ENCODE measurements around the gene MAD1L1. TPM values are rescaled to one million over a fixed set of nuclear protein-coding genes. Genes with fewer than 3 reads are reported as not detected.

Gene MAD1L1
- total and polyA plus RNA-seq, 2 of the 13 experiments (the other 11 are each of a cell fraction or from before 2014, with no cell fraction given), result 17.4 to 64.7 TPM

DNA sequence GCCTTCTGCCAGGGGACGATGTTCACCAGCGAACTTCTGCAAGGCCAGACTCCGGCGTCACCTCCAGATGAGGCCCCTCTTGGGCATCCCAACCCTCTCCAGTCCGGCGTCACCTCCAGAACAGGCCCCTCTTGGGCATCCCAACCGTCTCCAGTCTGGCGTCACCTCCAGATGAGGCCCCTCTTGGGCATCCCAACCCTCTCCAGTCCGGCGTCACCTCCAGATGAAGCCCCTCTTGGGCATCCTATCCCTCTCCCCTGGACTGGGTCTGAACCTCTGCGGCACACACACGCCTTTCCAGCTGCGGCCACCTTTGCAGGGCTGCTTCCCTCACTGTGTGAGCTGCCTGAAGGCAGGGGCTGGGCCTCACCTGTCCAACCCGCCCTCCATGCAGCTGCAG lies 321.2 kb downstream of the MAD1L1 start:
- intact Hi-C loops (cut with micrococcal nuclease; ENCODE audit: unreplicated experiment) (no loop called here), in situ Hi-C loops (cut with HindIII; ENCODE audit: extremely low pct_ligation_motif_present, low pct_unique_long_range_greater_than_20kb) (no loop called here)
- Histone ChIP-seq H3K9me3 (ENCODE audit: low read length) (no peaks in the 10 kb centered on the region), H3K27me3 (ENCODE audit: control insufficient read depth in 1 of 2, insufficient read depth in 2 of 2, low read length in 2 of 2) (no peaks in the 10 kb centered on the region), H3K27ac (ENCODE audit: extremely low read length, insufficient read depth, low read length) (no peak overlapping the region), H3K4me3 (replicated peaks in 1 of 3; ENCODE audit: insufficient read depth in 1 of 3, low read depth in 2 of 3, low read length in 3 of 3) (no peak overlapping the region), H3K36me3 (replicated peaks in 1 of 2; ENCODE audit: control insufficient read depth in 1 of 2, insufficient read depth in 2 of 2, low read length in 2 of 2) (peaks cover 2 to 3% of the 10 kb centered on the region in 2 experiments; a peak in 1 of 5 replicates), H3K79me2 (ENCODE audit: insufficient read depth, low read length) (no peaks in the 10 kb centered on the region), H4K20me1 (ENCODE audit: insufficient read depth, low read length) (no peaks in the 10 kb centered on the region), H3K9ac (ENCODE audit: insufficient read depth, low read depth, low read length) (no peak overlapping the region), H2AFZ (ENCODE audit: low read length) (no peak overlapping the region), H3K4me2 (ENCODE audit: low read depth, low read length) (no peak overlapping the region), H3K4me1 (ENCODE audit: insufficient read depth, low read length) (no peaks in the 10 kb centered on the region)
- CTCF ChIA-PET (ENCODE audit: low intra/inter-chr PET ratio, low total read pairs), result no interaction called here
- POLR2A ChIA-PET, result no interaction called here
- FAIRE-seq (no peak), DNase-seq (ENCODE audit: low spot score) (no peak), ATAC-seq (no peak)
- WGBS (ENCODE audit: low lambda C conversion rate), result 92% methylated on average over 14 of the region's 14 CpGs
- no TSS peak for BruUV-seq (replicated peaks)
- TF ChIP-seq NFKB2 (CRISPR knock-in tag; IDR thresholded peaks at IDR 0.05; ENCODE audit: borderline replicate concordance) (no peak), ISX (CRISPR knock-in tag; conservative IDR thresholded peaks at IDR 0.05) (no peak), ZNF510 (CRISPR knock-in tag; IDR thresholded peaks at IDR 0.05; ENCODE audit: low read depth) (no peak), SAFB2 (CRISPR knock-in tag; IDR thresholded peaks at IDR 0.05; ENCODE audit: borderline replicate concordance, low read depth) (no peak), NFIC (IDR thresholded peaks at IDR 0.05; ENCODE audit: low read length) (no peak), ZZZ3 (CRISPR knock-in tag; IDR thresholded peaks at IDR 0.05; ENCODE audit: borderline replicate concordance) (no peak), ZNF10 (CRISPR knock-in tag; IDR thresholded peaks at IDR 0.05; ENCODE audit: borderline replicate concordance, low read depth) (no peak), HOXD1 (CRISPR knock-in tag; IDR thresholded peaks at IDR 0.05) (no peak), ZBTB33 (CRISPR knock-in tag; IDR thresholded peaks at IDR 0.05) (no peak), GLMP (CRISPR knock-in tag; IDR thresholded peaks at IDR 0.05; ENCODE audit: borderline replicate concordance) (no peak), ZNF513 (CRISPR knock-in tag; conservative IDR thresholded peaks at IDR 0.05) (no peak), CEBPB (IDR thresholded peaks at IDR 0.05; ENCODE audit: borderline replicate concordance, low read depth, low read length) (no peak)
- TF ChIP-seq, protein P1, sequence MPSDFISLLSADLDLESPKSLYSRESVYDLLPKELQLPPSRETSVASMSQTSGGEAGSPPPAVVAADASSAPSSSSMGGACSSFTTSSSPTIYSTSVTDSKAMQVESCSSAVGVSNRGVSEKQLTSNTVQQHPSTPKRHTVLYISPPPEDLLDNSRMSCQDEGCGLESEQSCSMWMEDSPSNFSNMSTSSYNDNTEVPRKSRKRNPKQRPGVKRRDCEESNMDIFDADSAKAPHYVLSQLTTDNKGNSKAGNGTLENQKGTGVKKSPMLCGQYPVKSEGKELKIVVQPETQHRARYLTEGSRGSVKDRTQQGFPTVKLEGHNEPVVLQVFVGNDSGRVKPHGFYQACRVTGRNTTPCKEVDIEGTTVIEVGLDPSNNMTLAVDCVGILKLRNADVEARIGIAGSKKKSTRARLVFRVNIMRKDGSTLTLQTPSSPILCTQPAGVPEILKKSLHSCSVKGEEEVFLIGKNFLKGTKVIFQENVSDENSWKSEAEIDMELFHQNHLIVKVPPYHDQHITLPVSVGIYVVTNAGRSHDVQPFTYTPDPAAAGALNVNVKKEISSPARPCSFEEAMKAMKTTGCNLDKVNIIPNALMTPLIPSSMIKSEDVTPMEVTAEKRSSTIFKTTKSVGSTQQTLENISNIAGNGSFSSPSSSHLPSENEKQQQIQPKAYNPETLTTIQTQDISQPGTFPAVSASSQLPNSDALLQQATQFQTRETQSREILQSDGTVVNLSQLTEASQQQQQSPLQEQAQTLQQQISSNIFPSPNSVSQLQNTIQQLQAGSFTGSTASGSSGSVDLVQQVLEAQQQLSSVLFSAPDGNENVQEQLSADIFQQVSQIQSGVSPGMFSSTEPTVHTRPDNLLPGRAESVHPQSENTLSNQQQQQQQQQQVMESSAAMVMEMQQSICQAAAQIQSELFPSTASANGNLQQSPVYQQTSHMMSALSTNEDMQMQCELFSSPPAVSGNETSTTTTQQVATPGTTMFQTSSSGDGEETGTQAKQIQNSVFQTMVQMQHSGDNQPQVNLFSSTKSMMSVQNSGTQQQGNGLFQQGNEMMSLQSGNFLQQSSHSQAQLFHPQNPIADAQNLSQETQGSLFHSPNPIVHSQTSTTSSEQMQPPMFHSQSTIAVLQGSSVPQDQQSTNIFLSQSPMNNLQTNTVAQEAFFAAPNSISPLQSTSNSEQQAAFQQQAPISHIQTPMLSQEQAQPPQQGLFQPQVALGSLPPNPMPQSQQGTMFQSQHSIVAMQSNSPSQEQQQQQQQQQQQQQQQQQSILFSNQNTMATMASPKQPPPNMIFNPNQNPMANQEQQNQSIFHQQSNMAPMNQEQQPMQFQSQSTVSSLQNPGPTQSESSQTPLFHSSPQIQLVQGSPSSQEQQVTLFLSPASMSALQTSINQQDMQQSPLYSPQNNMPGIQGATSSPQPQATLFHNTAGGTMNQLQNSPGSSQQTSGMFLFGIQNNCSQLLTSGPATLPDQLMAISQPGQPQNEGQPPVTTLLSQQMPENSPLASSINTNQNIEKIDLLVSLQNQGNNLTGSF (CRISPR knock-in tag; IDR thresholded peaks at IDR 0.05), result no peak
- TF ChIP-seq, protein P2, sequence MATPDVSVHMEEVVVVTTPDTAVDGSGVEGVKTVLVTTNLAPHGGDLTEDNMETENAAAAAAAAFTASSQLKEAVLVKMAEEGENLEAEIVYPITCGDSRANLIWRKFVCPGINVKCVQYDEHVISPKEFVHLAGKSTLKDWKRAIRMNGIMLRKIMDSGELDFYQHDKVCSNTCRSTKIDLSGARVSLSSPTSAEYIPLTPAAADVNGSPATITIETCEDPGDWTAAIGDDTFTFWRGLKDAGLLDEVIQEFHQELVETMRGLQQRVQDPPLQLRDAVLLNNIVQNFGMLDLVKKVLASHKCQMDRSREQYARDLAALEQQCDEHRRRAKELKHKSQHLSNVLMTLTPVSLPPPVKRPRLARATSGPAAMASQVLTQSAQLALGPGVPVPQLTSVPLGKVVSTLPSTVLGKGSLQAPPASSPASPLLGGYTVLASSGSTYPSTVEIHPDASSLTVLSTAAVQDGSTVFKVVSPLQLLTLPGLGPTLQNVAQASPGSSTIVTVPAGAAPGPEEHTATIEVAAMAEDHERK (CRISPR knock-in tag; IDR thresholded peaks at IDR 0.05; ENCODE audit: low read depth), result no peak

All from HepG2 (cell line).